H1 (cell line): ENCODE results near the gene PLPPR1. TPM values are rescaled to one million over a fixed set of nuclear protein-coding genes. Genes with fewer than 3 reads are reported as not detected.

Experiments used
- CTCF ChIA-PET: fragments of 300-600 bp; sonication (Branson Sonifier 250); formaldehyde crosslinking; loops from one replicate; lab custom pipeline; 2021; ENCODE audit not compliant: partially characterized antibody; lab: Charles Lee
- POLR2A ChIA-PET: fragments of 300-600 bp; sonication (Branson Sonifier 250); formaldehyde crosslinking; loops from one replicate; lab custom pipeline; 2021; ENCODE audit warnings: inconsistent platforms; ENCODE audit not compliant: partially characterized antibody; lab: Charles Lee
- DNase-seq, 2 experiments: peaks; one replicate each; pipeline versions ENCODE4 v3.0.0 to v3.0.0-alpha.2; 2010 to 2022; ENCODE audit warnings: low spot score in 2 of 2, low read depth in 1 of 2, mixed read lengths in 1 of 2
- FAIRE-seq: peaks from 2 replicates; lab custom pipeline; 2011; peaks lifted over from hg19 to GRCh38; lab: Jason Lieb, UNC
- H2AFZ ChIP-seq: 2 replicates; pipeline ENCODE4 v1.8.1; 2012; ENCODE audit warnings: low read length, inconsistent platforms
- H2AK5ac ChIP-seq: 2 replicates; pipeline ENCODE4 v1.6.1; 2013; ENCODE audit warnings: low read depth, low read length
- H2BK120ac ChIP-seq: replicated peaks from 2 replicates; pipeline ENCODE3; 2013; ENCODE audit warnings: low read depth, low read length, inconsistent platforms
- H2BK12ac ChIP-seq: 2 replicates; pipeline ENCODE4 v1.6.1; 2013; ENCODE audit warnings: low read depth, low read length
- H2BK15ac ChIP-seq: 2 replicates; pipeline ENCODE4 v1.6.1; 2013; ENCODE audit warnings: low read length
- H2BK20ac ChIP-seq: 2 replicates; pipeline ENCODE4 v1.6.1; 2013; ENCODE audit warnings: low read length
- H2BK5ac ChIP-seq: 2 replicates; pipeline ENCODE4 v1.6.1; 2013; ENCODE audit warnings: low read depth, low read length
- H3K14ac ChIP-seq: 2 replicates; pipeline ENCODE4 v1.6.1; 2013; ENCODE audit warnings: inconsistent platforms; ENCODE audit not compliant: insufficient read length
- H3K18ac ChIP-seq: 2 replicates; pipeline ENCODE4 v1.6.1; 2013; ENCODE audit warnings: low read length; ENCODE audit errors: extremely low read depth
- H3K23ac ChIP-seq: 2 replicates; pipeline ENCODE4 v1.6.1; 2013; ENCODE audit warnings: inconsistent platforms; ENCODE audit not compliant: insufficient read length
- H3K23me2 ChIP-seq: 2 replicates; pipeline ENCODE4 v1.6.1; 2013; ENCODE audit warnings: low read depth, low read length
- H3K27ac ChIP-seq: 2 replicates; pipeline ENCODE4 v1.6.1; 2011; ENCODE audit warnings: low read depth, low read length, inconsistent platforms
- H3K27me3 ChIP-seq, 4 experiments: replicated peaks in 1 of 4; 1 replicate in 1 of 4; 2 replicates in 3 of 4; pipeline versions ENCODE4 v1.6.1 to v1.8.1; 2011 to 2013; ENCODE audit warnings: low read length in 3 of 4, mild to moderate bottlenecking in 3 of 4, inconsistent platforms in 2 of 4, mixed read lengths in 2 of 4, moderate library complexity in 1 of 4; ENCODE audit not compliant: control insufficient read depth in 3 of 4, insufficient read depth in 3 of 4; ENCODE audit errors: extremely low read depth in 1 of 4
- H3K36me3 ChIP-seq, 4 experiments: 2 replicates each; pipeline versions ENCODE4 v1.6.1 to v1.8.1; 2011 to 2013; ENCODE audit warnings: mild to moderate bottlenecking in 4 of 4, low read length in 3 of 4, moderate library complexity in 2 of 4, control low read depth in 1 of 4, inconsistent platforms in 1 of 4; ENCODE audit not compliant: insufficient read depth in 4 of 4, control insufficient read depth in 2 of 4
- H3K4ac ChIP-seq: replicated peaks from 2 replicates; pipeline ENCODE3; 2013; ENCODE audit warnings: low read length, low read depth, mixed read lengths, inconsistent platforms; ENCODE audit not compliant: insufficient read length
- H3K4me1 ChIP-seq, 4 experiments: replicated peaks in 1 of 4; 1 replicate in 1 of 4; 2 replicates in 3 of 4; pipeline versions ENCODE4 v1.6.1 to v1.8.1; 2011 to 2013; ENCODE audit warnings: low read length in 3 of 4, inconsistent platforms in 2 of 4, mixed read lengths in 1 of 4; ENCODE audit not compliant: insufficient read depth in 4 of 4, control insufficient read depth in 3 of 4
- H3K4me2 ChIP-seq, 2 experiments: 2 replicates each; pipeline versions ENCODE4 v1.6.1 to v1.8.1; 2011 to 2013; ENCODE audit warnings: low read depth in 2 of 2, low read length in 2 of 2, control low read depth in 1 of 2, inconsistent platforms in 1 of 2, mild to moderate bottlenecking in 1 of 2; ENCODE audit not compliant: insufficient read depth in 1 of 2
- H3K4me3 ChIP-seq, 4 experiments: fragments of 200-600, 300-600 bp in 1 of 4; sonication (generic), shearing (Covaris generic), sonication (Bioruptor Twin) in 1 of 4; 2 replicates each; pipeline versions ENCODE4 v1.5.1 to v1.8.1; 2011 to 2016; ENCODE audit warnings: low read length in 4 of 4, low read depth in 3 of 4, control low read depth in 2 of 4, inconsistent platforms in 2 of 4, mild to moderate bottlenecking in 2 of 4, mixed read lengths in 1 of 4, moderate library complexity in 1 of 4; ENCODE audit not compliant: insufficient read depth in 2 of 4; ENCODE audit errors: extremely low read depth in 1 of 4
- H3K56ac ChIP-seq: replicated peaks from 2 replicates; pipeline ENCODE3; 2013; ENCODE audit warnings: low read depth, mild to moderate bottlenecking, mixed read lengths, low read length, inconsistent platforms; ENCODE audit not compliant: insufficient read length
- H3K79me1 ChIP-seq: 2 replicates; pipeline ENCODE4 v1.6.1; 2013; ENCODE audit warnings: low read depth, low read length, control low read depth
- H3K79me2 ChIP-seq, 2 experiments: 2 replicates each; pipeline versions ENCODE4 v1.6.1 to v1.8.1; 2012 to 2013; ENCODE audit warnings: low read length in 2 of 2, mild to moderate bottlenecking in 2 of 2, inconsistent platforms in 1 of 2; ENCODE audit not compliant: insufficient read depth in 2 of 2, control insufficient read depth in 1 of 2
- H3K9ac ChIP-seq, 4 experiments: replicated peaks in 1 of 4; 1 replicate in 1 of 4; 2 replicates in 3 of 4; pipeline versions ENCODE4 v1.6.1 to v1.8.1; 2011 to 2013; ENCODE audit warnings: low read depth in 3 of 4, low read length in 3 of 4, control low read depth in 2 of 4, mild to moderate bottlenecking in 2 of 4, moderate library complexity in 2 of 4, inconsistent platforms in 1 of 4; ENCODE audit errors: extremely low read depth in 1 of 4
- H3K9me3 ChIP-seq, 2 experiments: 2 replicates each; pipeline versions ENCODE4 v1.6.1 to v1.8.1; 2012 to 2013; ENCODE audit warnings: mild to moderate bottlenecking in 2 of 2, moderate library complexity in 2 of 2, control low read depth in 1 of 2, inconsistent platforms in 1 of 2, low read depth in 1 of 2, low read length in 1 of 2, mixed read lengths in 1 of 2; ENCODE audit not compliant: insufficient read depth in 2 of 2
- H4K20me1 ChIP-seq, 2 experiments: replicated peaks in 1 of 2; 2 replicates each; pipeline versions ENCODE3 to v1.8.1; 2011 to 2013; ENCODE audit warnings: inconsistent platforms in 2 of 2, low read length in 2 of 2, mild to moderate bottlenecking in 1 of 2; ENCODE audit not compliant: insufficient read depth in 2 of 2, control insufficient read depth in 1 of 2
- H4K5ac ChIP-seq: 2 replicates; pipeline ENCODE4 v1.6.1; 2013; ENCODE audit warnings: low read length, low read depth, mixed read lengths, inconsistent platforms; ENCODE audit not compliant: insufficient read length
- H4K8ac ChIP-seq: 2 replicates; pipeline ENCODE4 v1.8.0; 2013; ENCODE audit warnings: mild to moderate bottlenecking, moderate library complexity, low read length, inconsistent platforms; ENCODE audit not compliant: insufficient read depth; ENCODE audit errors: extremely low read depth
- H4K91ac ChIP-seq: replicated peaks from 2 replicates; pipeline ENCODE3; 2013; ENCODE audit warnings: low read length, mixed read lengths, inconsistent platforms; ENCODE audit not compliant: insufficient read length
- JUN ChIP-seq: IDR thresholded peaks from 2 replicates; pipeline ENCODE4 v1.6.1; 2011; ENCODE audit warnings: low read depth, mild to moderate bottlenecking, improper control_type of control experiment, low read length
- NANOG ChIP-seq: IDR thresholded peaks from 2 replicates; pipeline ENCODE4 v1.6.1; 2011; ENCODE audit warnings: low read length, low read depth, mild to moderate bottlenecking, inconsistent platforms; ENCODE audit not compliant: insufficient read depth, poor library complexity, severe bottlenecking
- NRF1 ChIP-seq: IDR thresholded peaks from 2 replicates; pipeline ENCODE4 v1.6.1; 2011; ENCODE audit warnings: mild to moderate bottlenecking, low read depth, low read length, improper control_type of control experiment
- RFX5 ChIP-seq: IDR thresholded peaks from 2 replicates; pipeline ENCODE4 v1.6.1; 2011; ENCODE audit warnings: low read depth, low read length, improper control_type of control experiment, borderline replicate concordance
- RNF2 ChIP-seq: fragments of 200-900, 300-1000 bp; sonication (generic); IDR thresholded peaks from 2 replicates; pipeline ENCODE4 v1.7.1; 2016; ENCODE audit warnings: borderline replicate concordance, low read depth, mild to moderate bottlenecking, antibody characterized with exemption, low read length; ENCODE audit not compliant: poor library complexity, severe bottlenecking; ENCODE audit errors: missing control alignments
- SRF ChIP-seq: IDR thresholded peaks from 2 replicates; pipeline ENCODE4 v1.6.1; 2011; ENCODE audit warnings: mild to moderate bottlenecking, low read depth, low read length, moderate library complexity
- polyA plus RNA-seq, 7 experiments: library from polyadenylated mRNA; depleted of rRNA in 3 of 7; stranded (reverse) in 5 of 7; unstranded in 2 of 7; fragments of >200 nt in 5 of 7; fragments of 200-250 nt in 2 of 7; gene quantifications; 1 replicate in 5 of 7; 2 replicates in 1 of 7; 4 replicates in 1 of 7; pipeline versions ENCODE4 v1.2.1 to v1.2.3, GENCODE V29; 2011 to 2013; ENCODE audit warnings: missing spikeins in 2 of 7, mixed read lengths in 2 of 7
- total RNA-seq: library from RNA; stranded (reverse); fragmentation: NEBNext Ultra II Directional; extraction: Animal tissue kit (Norgen Biotek cat#: 25700); gene quantifications from 2 replicates; pipeline ENCODE4 v1.2.1, GENCODE V29; 2021
- TF ChIP-seq, protein P1 (sequence below): IDR thresholded peaks from 2 replicates; pipeline ENCODE4 v1.6.1; 2011; ENCODE audit warnings: low read depth, mild to moderate bottlenecking, low read length; ENCODE audit not compliant: insufficient read depth
- TF ChIP-seq, protein P2 (sequence below): IDR thresholded peaks from 2 replicates; pipeline ENCODE4 v1.6.1; 2011; ENCODE audit warnings: low read length, improper control_type of control experiment

The PLPPR1 gene
- total and polyA plus RNA-seq, 2 of the 8 experiments (the other 6 are each of a cell fraction or from before 2014, with no cell fraction given) = 1.4 to 1.8 TPM

DNA sequence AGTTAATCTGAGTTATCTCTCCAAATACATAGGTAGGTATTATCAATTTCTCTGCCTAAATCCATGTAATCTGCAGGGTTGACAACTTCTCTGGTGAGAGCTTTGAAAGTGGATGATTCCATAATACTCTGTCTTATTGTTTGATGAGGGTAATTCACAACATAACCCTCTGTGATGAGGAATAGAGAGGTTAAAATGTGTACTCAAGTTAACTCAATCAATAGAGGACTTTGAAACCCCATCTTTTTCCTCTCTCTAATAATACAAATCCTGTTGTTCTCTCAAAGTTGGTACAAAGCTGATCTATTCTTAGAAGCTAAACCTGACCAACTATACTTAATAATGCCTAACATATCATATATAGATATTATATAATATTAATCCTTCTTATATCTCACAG is 100.1 kb downstream of the PLPPR1 start:
- no peak for FAIRE-seq
- TF ChIP-seq JUN = no peak
- no peak for TF ChIP-seq RNF2
- no peak for TF ChIP-seq NANOG
- no peak for TF ChIP-seq NRF1
- TF ChIP-seq, protein P1, sequence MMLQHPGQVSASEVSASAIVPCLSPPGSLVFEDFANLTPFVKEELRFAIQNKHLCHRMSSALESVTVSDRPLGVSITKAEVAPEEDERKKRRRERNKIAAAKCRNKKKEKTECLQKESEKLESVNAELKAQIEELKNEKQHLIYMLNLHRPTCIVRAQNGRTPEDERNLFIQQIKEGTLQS = no peak
- no peak for TF ChIP-seq RFX5
- TF ChIP-seq SRF = no peak
- TF ChIP-seq, protein P2, sequence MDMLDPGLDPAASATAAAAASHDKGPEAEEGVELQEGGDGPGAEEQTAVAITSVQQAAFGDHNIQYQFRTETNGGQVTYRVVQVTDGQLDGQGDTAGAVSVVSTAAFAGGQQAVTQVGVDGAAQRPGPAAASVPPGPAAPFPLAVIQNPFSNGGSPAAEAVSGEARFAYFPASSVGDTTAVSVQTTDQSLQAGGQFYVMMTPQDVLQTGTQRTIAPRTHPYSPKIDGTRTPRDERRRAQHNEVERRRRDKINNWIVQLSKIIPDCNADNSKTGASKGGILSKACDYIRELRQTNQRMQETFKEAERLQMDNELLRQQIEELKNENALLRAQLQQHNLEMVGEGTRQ = no peak
- TF ChIP-seq, all 59 proteins: peak for 0
- CTCF ChIA-PET = interaction anchor here (1.0 kb wide), 1 partner anchor 9 kb away, joined by 4 read pairs; no protein-coding TSS in a partner anchor

More for the DNA sequence above, 100.1 kb downstream of the PLPPR1 start:
- Histone ChIP-seq H4K91ac (no peak overlapping the region), H2BK15ac (no peak overlapping the region), H3K23ac (no peak overlapping the region), H2AFZ (no peak overlapping the region), H3K56ac (no peak overlapping the region), H2BK12ac (no peak overlapping the region), H3K4me2 (no peak overlapping the region), H2AK5ac (no peak overlapping the region), H3K14ac (no peak overlapping the region), H3K79me1 (no peaks in the 10 kb centered on the region), H3K79me2 (no peaks in the 10 kb centered on the region), H3K9me3 (peaks cover 15 to 20% of the 10 kb centered on the region in 2 experiments), H3K4ac (no peak overlapping the region), H3K18ac (no peak overlapping the region), H3K36me3 (no peaks in the 10 kb centered on the region), H2BK20ac (no peak overlapping the region), H4K5ac (no peak overlapping the region), H4K8ac (no peak overlapping the region), H3K4me3 (no peak overlapping the region), H2BK120ac (no peak overlapping the region), H3K4me1 (peaks cover 0 to 3% (median 1%) of the 10 kb centered on the region in 4 experiments; a peak in 1 of 7 replicates), H3K27ac (no peak overlapping the region), H2BK5ac (no peak overlapping the region), H3K27me3 (no peaks in the 10 kb centered on the region), H3K23me2 (no peaks in the 10 kb centered on the region), H3K9ac (no peak overlapping the region), H4K20me1 (no peaks in the 10 kb centered on the region)
- POLR2A ChIA-PET = no interaction called here
- no peak for DNase-seq
